Liver (tissue), 9 donors: Measurements from ENCODE around the gene SAMD14. TPM values are rescaled to one million over a fixed set of nuclear protein-coding genes. Genes with fewer than 3 reads are reported as not detected.

Source experiments
- DNase-seq: peaks from one replicate; pipeline ENCODE4 v3.0.0-alpha.2; 2017; ENCODE audit warnings: low spot score
- H3K27ac ChIP-seq, 2 donors: one replicate each; pipeline ENCODE4 v1.7.0; 2013; ENCODE audit warnings: inconsistent platforms in 2 of 2, low read length in 2 of 2, control low read depth in 1 of 2, low read depth in 1 of 2, mild to moderate bottlenecking in 1 of 2
- H3K27me3 ChIP-seq, 4 donors: one replicate each; pipeline versions ENCODE4 v1.6.1 to v1.7.0; 2013; ENCODE audit warnings: low read length in 3 of 4, inconsistent platforms in 1 of 4, mild to moderate bottlenecking in 1 of 4, moderate library complexity in 1 of 4; ENCODE audit not compliant: control insufficient read depth in 4 of 4, insufficient read depth in 4 of 4
- H3K36me3 ChIP-seq, 4 donors: one replicate each; pipeline versions ENCODE4 v1.6.1 to v1.7.0; 2013; ENCODE audit warnings: low read length in 3 of 4, mild to moderate bottlenecking in 3 of 4, low read depth in 1 of 4, moderate library complexity in 1 of 4; ENCODE audit not compliant: control insufficient read depth in 4 of 4, insufficient read depth in 3 of 4
- H3K4me1 ChIP-seq, 4 donors: one replicate each; pipeline versions ENCODE4 v1.6.1 to v1.7.0; 2013; ENCODE audit warnings: low read length in 3 of 4, mild to moderate bottlenecking in 3 of 4, moderate library complexity in 1 of 4; ENCODE audit not compliant: control insufficient read depth in 4 of 4, insufficient read depth in 4 of 4
- H3K4me3 ChIP-seq, 3 donors: one replicate each; pipeline versions ENCODE4 v1.6.1 to v1.7.0; 2013; ENCODE audit warnings: low read length in 3 of 3, control low read depth in 1 of 3, low read depth in 1 of 3, mild to moderate bottlenecking in 1 of 3
- H3K9ac ChIP-seq, 2 donors: one replicate each; pipeline ENCODE4 v1.7.0; 2013; ENCODE audit warnings: low read length in 2 of 2, mild to moderate bottlenecking in 2 of 2, moderate library complexity in 2 of 2, control low read depth in 1 of 2, low read depth in 1 of 2
- H3K9me3 ChIP-seq, 4 donors: one replicate each; pipeline versions ENCODE4 v1.6.1 to v1.7.0; 2013; ENCODE audit warnings: low read length in 3 of 4; ENCODE audit not compliant: control insufficient read depth in 4 of 4
- CTCF ChIP-seq: fragments of 150-350 bp; IDR thresholded peaks from 2 replicates; pipeline ENCODE4 v1.5.1; 2017; ENCODE audit warnings: improper control_type of control experiment, low read depth, low read length; ENCODE audit not compliant: missing input control
- EGR1 ChIP-seq, 2 donors: IDR thresholded peaks; 2 replicates each; pipeline ENCODE4 v1.6.1; 2016 to 2018; ENCODE audit warnings: antibody characterized with exemption in 2 of 2, low read depth in 2 of 2
- FOXA1 ChIP-seq: IDR thresholded peaks from 2 replicates; pipeline ENCODE4 v1.6.1; 2016; ENCODE audit warnings: antibody characterized with exemption
- HNF4G ChIP-seq: IDR thresholded peaks from 2 replicates; pipeline ENCODE4 v1.6.1; 2016; ENCODE audit warnings: antibody characterized with exemption
- JUND ChIP-seq, 2 donors: IDR thresholded peaks; 2 replicates each; pipeline ENCODE4 v1.6.1; 2016; ENCODE audit warnings: antibody characterized with exemption in 2 of 2
- RAD21 ChIP-seq, 2 donors: IDR thresholded peaks; 2 replicates each; pipeline ENCODE4 v1.6.1; 2016; ENCODE audit warnings: antibody characterized with exemption in 2 of 2, mild to moderate bottlenecking in 2 of 2
- SP1 ChIP-seq: IDR thresholded peaks from 2 replicates; pipeline ENCODE4 v1.6.1; 2018; ENCODE audit warnings: antibody characterized with exemption, mild to moderate bottlenecking
- TAF1 ChIP-seq: conservative IDR thresholded peaks from 2 replicates; pipeline ENCODE4 v1.6.1; 2016; ENCODE audit warnings: antibody characterized with exemption, mild to moderate bottlenecking
- YY1 ChIP-seq: IDR thresholded peaks from 2 replicates; pipeline ENCODE4 v1.6.1; 2016; ENCODE audit warnings: antibody characterized with exemption, mild to moderate bottlenecking
- WGBS: extraction: QIAGEN DNeasy Blood & Tissue Kit; methylation state at CpG from one replicate; pipeline ENCODE4 v1.1.7; 2013; 5-methylcytosine and 5-hydroxymethylcytosine counted together
- polyA plus RNA-seq, 2 donors: library from polyadenylated mRNA; stranded (reverse) in 1 of 2; unstranded in 1 of 2; fragments of 200-250 nt in 1 of 2; fragments of >200 nt in 1 of 2; fragmentation: Nextera tagmentation in 1 of 2; extraction: Ambion mirVana in 1 of 2; gene quantifications; one replicate each; pipeline versions ENCODE4 v1.2.1 to v1.2.3, GENCODE V29; 2013 to 2015
- total RNA-seq, 2 donors: library from RNA; depleted of rRNA; stranded (reverse); fragments of >200 nt; gene quantifications; one replicate each; pipeline ENCODE4 v1.2.3, GENCODE V29; 2014
- TF ChIP-seq, protein P1 (sequence below): IDR thresholded peaks from 2 replicates; pipeline ENCODE4 v1.6.1; 2016; ENCODE audit warnings: antibody characterized with exemption
- TF ChIP-seq, protein P2 (sequence below): IDR thresholded peaks from 2 replicates; pipeline ENCODE4 v1.6.1; 2016; ENCODE audit warnings: antibody characterized with exemption
- TF ChIP-seq, protein P3 (sequence below): IDR thresholded peaks from 2 replicates; pipeline ENCODE4 v1.6.1; 2016; ENCODE audit warnings: antibody characterized with exemption
- donor health status: healthy.
- donor health status: healthy.
- donor health status: healthy.
- donor health status: healthy.
- donor health status: healthy.

The SAMD14 gene
- total and polyA plus RNA-seq, 4 donors = 0.50 to 0.84 (median 0.67) TPM; not detected in 1

DNA sequence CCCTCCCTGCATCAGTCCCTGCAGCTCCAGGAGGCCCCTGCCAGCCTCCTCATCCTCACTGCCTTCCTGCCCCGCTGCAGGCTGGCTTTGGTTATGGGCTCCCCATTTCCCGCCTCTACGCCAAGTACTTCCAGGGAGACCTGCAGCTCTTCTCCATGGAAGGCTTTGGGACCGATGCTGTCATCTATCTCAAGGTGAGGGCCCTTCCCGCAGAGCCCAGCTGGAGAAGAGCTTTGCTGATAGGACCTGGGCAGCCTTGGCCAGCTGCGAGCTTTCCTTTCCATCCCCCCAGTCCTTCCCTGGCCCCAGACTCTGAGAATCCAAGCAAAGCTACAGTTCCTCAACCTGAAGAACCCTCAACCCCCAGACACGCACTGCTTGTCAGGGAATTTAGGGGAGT lies 20.8 kb downstream of the SAMD14 start:
- WGBS = 91% methylated on average over 7 of the region's 7 CpGs
- Histone ChIP-seq H3K27ac (no peak overlapping the region), H3K36me3 (peaks cover 17 to 39% (median 25%) of the 10 kb centered on the region in 4 donors)

DNA sequence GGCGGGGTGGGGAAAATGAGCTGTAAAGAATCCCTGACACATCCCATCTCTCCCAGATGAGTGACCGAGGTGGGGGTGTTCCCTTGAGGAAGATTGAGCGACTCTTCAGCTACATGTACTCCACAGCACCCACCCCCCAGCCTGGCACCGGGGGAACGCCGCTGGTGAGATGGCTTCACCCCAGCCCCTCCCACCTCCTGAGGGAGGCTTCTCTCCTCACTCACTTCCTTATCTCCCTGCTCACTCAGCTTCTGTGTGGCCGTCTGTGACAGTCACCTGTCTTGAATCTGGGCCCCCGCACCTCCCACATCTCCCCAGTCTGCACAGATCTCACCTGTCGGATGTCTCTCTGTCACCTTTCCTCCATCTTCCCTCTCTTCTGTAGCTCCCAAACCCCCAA lies 21.4 kb downstream of the SAMD14 start:
- H3K27ac ChIP-seq = no peak overlapping the region
- no peaks in the 10 kb centered on the region for H3K27me3 ChIP-seq
- 92% methylated on average over 9 of the region's 9 CpGs for WGBS
- no peak for TF ChIP-seq JUND (IDR thresholded peaks at IDR 0.05)
- TF ChIP-seq, protein P1, sequence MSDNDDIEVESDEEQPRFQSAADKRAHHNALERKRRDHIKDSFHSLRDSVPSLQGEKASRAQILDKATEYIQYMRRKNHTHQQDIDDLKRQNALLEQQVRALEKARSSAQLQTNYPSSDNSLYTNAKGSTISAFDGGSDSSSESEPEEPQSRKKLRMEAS = no peak
- TF ChIP-seq TAF1 = no peak
- TF ChIP-seq YY1 = no peak
- TF ChIP-seq HNF4G = no peak
- no peak for TF ChIP-seq EGR1 (IDR thresholded peaks at IDR 0.05; ENCODE audit: low read depth in 2 of 2)
- DNase-seq = no peak
- peaks cover 17 to 39% (median 25%) of the 10 kb centered on the region in 4 donors for H3K36me3 ChIP-seq
- no peak overlapping the region for H3K4me3 ChIP-seq
- no peaks in the 10 kb centered on the region for H3K9me3 ChIP-seq
- H3K4me1 ChIP-seq = peaks cover 0 to 12% (median 9%) of the 10 kb centered on the region in 4 donors
- no peak overlapping the region for H3K9ac ChIP-seq

More for the DNA sequence above, 20.8 kb downstream of the SAMD14 start:
- no peaks in the 10 kb centered on the region for H3K9me3 ChIP-seq
- H3K4me3 ChIP-seq = no peak overlapping the region
- H3K9ac ChIP-seq = no peak overlapping the region
- no peak for DNase-seq
- no peaks in the 10 kb centered on the region for H3K27me3 ChIP-seq
- no peak for TF ChIP-seq SP1
- peaks cover 0 to 12% (median 9%) of the 10 kb centered on the region in 4 donors for H3K4me1 ChIP-seq

DNA sequence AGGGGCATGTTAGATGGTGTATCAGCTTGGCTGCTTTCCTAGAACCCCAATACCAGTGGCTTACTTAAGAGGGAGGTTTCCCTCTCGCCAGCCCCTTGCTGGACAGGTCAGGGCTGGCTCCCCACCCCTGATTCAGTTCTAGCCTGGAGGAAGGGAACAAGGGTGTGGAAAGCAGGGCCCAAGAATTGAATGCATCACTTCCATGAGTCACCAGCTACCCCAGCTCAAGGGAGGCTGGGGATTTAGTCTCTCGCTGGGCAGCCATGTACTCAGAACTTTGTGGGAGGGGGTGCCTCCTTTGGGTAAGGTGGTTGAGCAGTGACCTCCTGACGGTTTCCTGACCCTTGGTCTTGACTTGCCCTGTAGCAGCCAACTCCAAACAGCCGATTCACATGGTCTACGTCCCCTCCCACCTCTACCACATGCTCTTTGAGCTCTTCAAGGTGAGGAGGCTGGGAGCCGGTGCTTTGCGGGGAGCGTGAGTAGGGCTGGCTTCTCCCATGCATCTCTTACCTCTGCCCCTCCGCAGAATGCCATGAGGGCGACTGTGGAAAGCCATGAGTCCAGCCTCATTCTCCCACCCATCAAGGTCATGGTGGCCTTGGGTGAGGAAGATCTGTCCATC lies 22.1 kb downstream of the SAMD14 start:
- WGBS = 90% methylated on average over 10 of the region's 10 CpGs

More for the DNA sequence above, 22.1 kb downstream of the SAMD14 start:
- Histone ChIP-seq H3K4me1 (peaks cover 1 to 16% (median 12%) of the 10 kb centered on the region in 4 donors), H3K36me3 (peaks cover 17 to 39% (median 25%) of the 10 kb centered on the region in 4 donors), H3K4me3 (no peak overlapping the region), H3K27me3 (no peaks in the 10 kb centered on the region), H3K9me3 (no peaks in the 10 kb centered on the region), H3K9ac (no peak overlapping the region), H3K27ac (no peak overlapping the region)
- DNase-seq = no peak
- TF ChIP-seq CTCF (no peak), FOXA1 (no peak), YY1 (no peak), RAD21 (IDR thresholded peaks at IDR 0.05) (no peak)
- TF ChIP-seq, protein P2, sequence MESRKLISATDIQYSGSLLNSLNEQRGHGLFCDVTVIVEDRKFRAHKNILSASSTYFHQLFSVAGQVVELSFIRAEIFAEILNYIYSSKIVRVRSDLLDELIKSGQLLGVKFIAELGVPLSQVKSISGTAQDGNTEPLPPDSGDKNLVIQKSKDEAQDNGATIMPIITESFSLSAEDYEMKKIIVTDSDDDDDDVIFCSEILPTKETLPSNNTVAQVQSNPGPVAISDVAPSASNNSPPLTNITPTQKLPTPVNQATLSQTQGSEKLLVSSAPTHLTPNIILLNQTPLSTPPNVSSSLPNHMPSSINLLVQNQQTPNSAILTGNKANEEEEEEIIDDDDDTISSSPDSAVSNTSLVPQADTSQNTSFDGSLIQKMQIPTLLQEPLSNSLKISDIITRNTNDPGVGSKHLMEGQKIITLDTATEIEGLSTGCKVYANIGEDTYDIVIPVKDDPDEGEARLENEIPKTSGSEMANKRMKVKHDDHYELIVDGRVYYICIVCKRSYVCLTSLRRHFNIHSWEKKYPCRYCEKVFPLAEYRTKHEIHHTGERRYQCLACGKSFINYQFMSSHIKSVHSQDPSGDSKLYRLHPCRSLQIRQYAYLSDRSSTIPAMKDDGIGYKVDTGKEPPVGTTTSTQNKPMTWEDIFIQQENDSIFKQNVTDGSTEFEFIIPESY = no peak
- TF ChIP-seq, protein P3, sequence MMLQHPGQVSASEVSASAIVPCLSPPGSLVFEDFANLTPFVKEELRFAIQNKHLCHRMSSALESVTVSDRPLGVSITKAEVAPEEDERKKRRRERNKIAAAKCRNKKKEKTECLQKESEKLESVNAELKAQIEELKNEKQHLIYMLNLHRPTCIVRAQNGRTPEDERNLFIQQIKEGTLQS = no peak
